GM23248 (cell line): ENCODE results near the gene GLRX2. TPM values are rescaled to one million over a fixed set of nuclear protein-coding genes. Genes with fewer than 3 reads are reported as not detected.
"Not testable (repeated sequence)": the region's sequence is repeated elsewhere in the genome, so short reads cannot be mapped to it uniquely, and the experiment has no call there.

ENCODE experiments used
- DNase-seq: peaks from one replicate; pipeline ENCODE4 v3.0.0-alpha.2; 2015
- H2AFZ ChIP-seq: fragments of 200-600 bp; sonication (generic); 2 replicates; pipeline ENCODE4 v1.6.1; 2016; ENCODE audit warnings: antibody characterized with exemption
- H3F3A ChIP-seq: fragments of 200-600 bp; sonication (generic); 2 replicates; pipeline ENCODE4 v1.6.1; 2016; ENCODE audit warnings: mild to moderate bottlenecking, antibody characterized with exemption, mixed run types; ENCODE audit not compliant: insufficient read depth
- H3K27ac ChIP-seq: fragments of 200-600 bp; sonication (generic); 2 replicates; pipeline ENCODE4 v1.5.1; 2016; ENCODE audit warnings: mild to moderate bottlenecking
- H3K27me3 ChIP-seq: fragments of 200-600 bp; sonication (generic); replicated peaks from 2 replicates; pipeline ENCODE4 v1.6.1; 2016; ENCODE audit warnings: mild to moderate bottlenecking; ENCODE audit not compliant: insufficient read depth
- H3K36me3 ChIP-seq: fragments of 200-600 bp; sonication (generic); 2 replicates; pipeline ENCODE4 v1.6.1; 2016; ENCODE audit warnings: low read depth, mild to moderate bottlenecking
- H3K4me1 ChIP-seq: fragments of 200-600 bp; sonication (generic); 2 replicates; pipeline ENCODE4 v1.6.1; 2016; ENCODE audit warnings: mild to moderate bottlenecking; ENCODE audit not compliant: insufficient read depth
- H3K4me2 ChIP-seq: fragments of 200-600 bp; sonication (generic); one replicate; pipeline ENCODE4 v1.6.1; 2016; ENCODE audit warnings: mild to moderate bottlenecking; ENCODE audit not compliant: unreplicated experiment
- H3K4me3 ChIP-seq: fragments of 200-600 bp; sonication (generic); 2 replicates; pipeline ENCODE4 v1.5.1; 2016; ENCODE audit warnings: mild to moderate bottlenecking
- H3K79me2 ChIP-seq: fragments of 200-600 bp; sonication (generic); 2 replicates; pipeline ENCODE4 v1.6.1; 2016; ENCODE audit warnings: mild to moderate bottlenecking; ENCODE audit not compliant: insufficient read depth
- H3K9ac ChIP-seq: fragments of 200-600 bp; sonication (generic); 2 replicates; pipeline ENCODE4 v1.6.1; 2016; ENCODE audit warnings: mild to moderate bottlenecking
- H3K9me2 ChIP-seq: fragments of 200-600 bp; sonication (generic); 2 replicates; pipeline ENCODE4 v1.6.1; 2016; ENCODE audit warnings: mixed run types, mild to moderate bottlenecking, moderate library complexity; ENCODE audit not compliant: insufficient read depth
- H3K9me3 ChIP-seq: fragments of 200-600 bp; sonication (generic); one replicate; pipeline ENCODE4 v1.6.1; 2017; ENCODE audit warnings: low read depth
- H4K20me1 ChIP-seq: fragments of 200-600 bp; sonication (generic); 2 replicates; pipeline ENCODE4 v1.6.0; 2016; ENCODE audit not compliant: insufficient read depth
- EZH2 ChIP-seq: fragments of 200-600 bp; sonication (generic); IDR thresholded peaks from 2 replicates; pipeline ENCODE4 v1.6.1; 2018; ENCODE audit warnings: antibody characterized with exemption, mild to moderate bottlenecking; ENCODE audit not compliant: insufficient read depth, poor library complexity, severe bottlenecking
- EZH2phosphoT487 ChIP-seq: fragments of 200-600 bp; sonication (generic); IDR thresholded peaks from 2 replicates; pipeline ENCODE4 v1.6.1; 2018; ENCODE audit warnings: antibody characterized with exemption, moderate library complexity, mild to moderate bottlenecking, low read depth; ENCODE audit not compliant: insufficient read depth
- WGBS, 2 experiments: methylation state at CpG; one replicate each; pipeline ENCODE4 v1.1.6; 2015 to 2017; ENCODE audit warnings: low lambda C conversion rate in 2 of 2, low coverage in 1 of 2; ENCODE audit errors: missing lambda C conversion rate in 2 of 2; 5-methylcytosine and 5-hydroxymethylcytosine counted together
- in situ Hi-C: fragments of 300-500 bp; cut with MboI; formaldehyde crosslinking; loops from 2 replicates; pipeline ENCODE4 v1.15.0; 2020
- polyA plus RNA-seq: library from polyadenylated mRNA; unstranded; fragments of >200 nt; fragmentation: Nextera tagmentation; extraction: Ambion mirVana; gene quantifications from 2 replicates; pipeline ENCODE4 v1.2.1, GENCODE V29; 2016
- total RNA-seq: library from RNA; depleted of rRNA; stranded (reverse); fragments of >200 nt; shearing (Covaris generic); gene quantifications from 2 replicates; pipeline ENCODE4 v1.2.3, GENCODE V29; 2014

The GLRX2 gene
- total and polyA plus RNA-seq, 2 experiments from 2014 or later = 10.7 to 57.5 TPM

GRCh38 chr1:193118803-193119730 lies 13.9 kb upstream of the GLRX2 start:
- in situ Hi-C loops = no loop called here
- no peak for TF ChIP-seq EZH2phosphoT487
- no peak for TF ChIP-seq EZH2

GRCh38 chr1:193118194-193118593 lies 13.0 kb upstream of the GLRX2 start:
- H3K79me2 ChIP-seq = peaks cover 10% of the 10 kb centered on the region
- no peak for TF ChIP-seq EZH2
- no peak for TF ChIP-seq EZH2phosphoT487
- no peak overlapping the region for H3K9ac ChIP-seq
- no peaks in the 10 kb centered on the region for H3K27me3 ChIP-seq
- DNase-seq = no peak
- no peak overlapping the region for H3K27ac ChIP-seq
- H3K4me3 ChIP-seq = no peak overlapping the region
- 65 to 68% methylated on average over 3 of the region's 3 CpGs for WGBS, 2 experiments
- no peak overlapping the region for H2AFZ ChIP-seq
- H3K36me3 ChIP-seq = no peaks in the 10 kb centered on the region
- H4K20me1 ChIP-seq = peaks cover under 1% of the 10 kb centered on the region; the same call in 1 of the 2 replicates
- no peak overlapping the region for H3K4me2 ChIP-seq
- no peaks in the 10 kb centered on the region for H3K9me3 ChIP-seq
- H3K9me2 ChIP-seq = no peaks in the 10 kb centered on the region
- peaks cover 28% of the 10 kb centered on the region for H3K4me1 ChIP-seq
- H3F3A ChIP-seq = peaks cover 33% of the 10 kb centered on the region
- in situ Hi-C loops = no loop called here

More at GRCh38 chr1:193118803-193119730, 13.9 kb upstream of the GLRX2 start:
- no peak overlapping the region for H3K4me2 ChIP-seq
- H3F3A ChIP-seq = peaks cover 27% of the 10 kb centered on the region
- no peaks in the 10 kb centered on the region for H3K36me3 ChIP-seq
- H3K9me2 ChIP-seq = no peaks in the 10 kb centered on the region
- peaks cover 30% of the 10 kb centered on the region for H3K4me1 ChIP-seq
- H2AFZ ChIP-seq = peak overlapping the region; percentile 19; the same call in 1 of the 2 replicates
- no peak overlapping the region for H3K4me3 ChIP-seq
- 76 to 79% methylated on average over 4 of the region's 4 CpGs for WGBS, 2 experiments
- no peaks in the 10 kb centered on the region for H3K27me3 ChIP-seq
- H4K20me1 ChIP-seq = peaks cover 9% of the 10 kb centered on the region; the same call in 1 of the 2 replicates
- H3K27ac ChIP-seq = no peak overlapping the region
- H3K9ac ChIP-seq = no peak overlapping the region
- H3K9me3 ChIP-seq = no peaks in the 10 kb centered on the region
- DNase-seq = no peak
- peaks cover 19% of the 10 kb centered on the region for H3K79me2 ChIP-seq

GRCh38 chr1:193117167-193117566 lies 12.0 kb upstream of the GLRX2 start:
- H3K9me3 ChIP-seq, H3K27ac ChIP-seq, H3K9me2 ChIP-seq, H3K79me2 ChIP-seq, H2AFZ ChIP-seq, H3K27me3 ChIP-seq, H3K36me3 ChIP-seq, in situ Hi-C loops, H3K9ac ChIP-seq, H3K4me3 ChIP-seq, H3K4me2 ChIP-seq, DNase-seq, H4K20me1 ChIP-seq: not testable (repeated sequence)
- H3K4me1 ChIP-seq = peaks cover 31% of the 10 kb centered on the region
- WGBS, 2 experiments = 90 to 91% methylated on average over 6 of the region's 6 CpGs
- H3F3A ChIP-seq = peaks cover 31% of the 10 kb centered on the region

GRCh38 chr1:193115629-193116227 lies 10.5 kb upstream of the GLRX2 start:
- peak overlapping the region; percentile 45; the same call in 1 of the 2 replicates for H3K4me3 ChIP-seq
- H3K27ac ChIP-seq = peak overlapping the region; percentile 86
- no peaks in the 10 kb centered on the region for H3K9me3 ChIP-seq
- H3K4me1 ChIP-seq = peaks cover 46% of the 10 kb centered on the region
- no peaks in the 10 kb centered on the region for H4K20me1 ChIP-seq
- no peaks in the 10 kb centered on the region for H3K27me3 ChIP-seq
- H3K79me2 ChIP-seq = no peaks in the 10 kb centered on the region
- H3K36me3 ChIP-seq = no peaks in the 10 kb centered on the region
- peak overlapping the region; percentile 66 for H3K4me2 ChIP-seq
- H3K9ac ChIP-seq = peak overlapping the region; percentile 45
- in situ Hi-C loops = no loop called here
- H3K9me2 ChIP-seq = no peaks in the 10 kb centered on the region
- peaks cover 43% of the 10 kb centered on the region for H3F3A ChIP-seq
- whole genome bisulfite sequencing, 2 experiments = 26 to 47% methylated on average over 1 of the region's 1 CpG
- no peak overlapping the region for H2AFZ ChIP-seq
- TF ChIP-seq EZH2 (no peak), EZH2phosphoT487 (no peak)
- peak; percentile 99 for DNase-seq
